ENCODE measurements around the gene MYH16. TPM values are rescaled to one million over a fixed set of nuclear protein-coding genes. Genes with fewer than 3 reads are reported as not detected.
"Not testable (repeated sequence)": the region's sequence is repeated elsewhere in the genome, so short reads cannot be mapped to it uniquely, and the experiment has no call there.

Gene MYH16
- total and polyA plus RNA-seq, 12 donors: 0.03 to 0.28 TPM; not detected in 10

- H3K4me3 ChIP-seq: no peak overlapping the region
- H3K27ac ChIP-seq: no peak overlapping the region
- no peaks in the 10 kb centered on the region for H3K9me3 ChIP-seq (replicated peaks in 1 of 3)
- no peaks in the 10 kb centered on the region for H3K27me3 ChIP-seq
- H3K36me3 ChIP-seq (replicated peaks in 1 of 2): no peaks in the 10 kb centered on the region
- DNase-seq: peak in 6 of 7 donors; percentile 29 to 72 (median 59)
- WGBS, 4 donors: 48 to 60% (median 56%) methylated on average over 4 to 5 of the region's 5 CpGs
- no peaks in the 10 kb centered on the region for H3K4me1 ChIP-seq (replicated peaks in 1 of 2)
- intact Hi-C loops (cut with DNase I): no loop called here
- TF ChIP-seq POLR2A (IDR thresholded peaks at IDR 0.05) (no peak), CTCF (IDR thresholded peaks at IDR 0.05) (no peak)
Measured at GRCh38 chr7:99267481-99267840, 5.2 kb upstream of the MYH16 start.

GRCh38 chr7:99267841-99268576 is 4.6 kb upstream of the MYH16 start:
- DNase-seq: no peak
- 83 to 87% (median 84%) methylated on average over 15 to 17 of the region's 17 CpGs for WGBS, 4 donors
- H3K27ac ChIP-seq: no peak overlapping the region

GRCh38 chr7:99268577-99268908 is 4.1 kb upstream of the MYH16 start:
- no peaks in the 10 kb centered on the region for H3K9me3 ChIP-seq (replicated peaks in 1 of 3)
- no peak overlapping the region for H3K27ac ChIP-seq
- intact Hi-C loops (cut with DNase I): no loop called here
- DNase-seq: no peak
- no peaks in the 10 kb centered on the region for H3K36me3 ChIP-seq (replicated peaks in 1 of 2)
- H3K4me3 ChIP-seq: no peak overlapping the region
- WGBS, 4 donors: 81 to 89% (median 88%) methylated on average over 3 to 4 of the region's 4 CpGs
- H3K4me1 ChIP-seq (replicated peaks in 1 of 2): no peaks in the 10 kb centered on the region
- TF ChIP-seq CTCF (IDR thresholded peaks at IDR 0.05) (no peak), POLR2A (IDR thresholded peaks at IDR 0.05) (no peak)
- H3K27me3 ChIP-seq: no peaks in the 10 kb centered on the region

More at GRCh38 chr7:99267841-99268576, 4.6 kb upstream of the MYH16 start:
- Histone ChIP-seq H3K36me3 (replicated peaks in 1 of 2) (no peaks in the 10 kb centered on the region), H3K4me1 (replicated peaks in 1 of 2) (no peaks in the 10 kb centered on the region), H3K9me3 (replicated peaks in 1 of 3) (no peaks in the 10 kb centered on the region), H3K27me3 (no peaks in the 10 kb centered on the region), H3K4me3 (no peak overlapping the region)
- TF ChIP-seq CTCF (IDR thresholded peaks at IDR 0.05) (no peak), POLR2A (IDR thresholded peaks at IDR 0.05) (no peak)
- intact Hi-C loops (cut with DNase I): no loop called here

GRCh38 chr7:99270702-99271101 is 1.9 kb upstream of the MYH16 start:
- intact Hi-C loops (cut with DNase I): no loop called here
- Histone ChIP-seq H3K27me3 (no peaks in the 10 kb centered on the region), H3K9me3 (replicated peaks in 1 of 3) (no peaks in the 10 kb centered on the region), H3K4me1 (replicated peaks in 1 of 2) (no peaks in the 10 kb centered on the region), H3K36me3 (replicated peaks in 1 of 2) (no peaks in the 10 kb centered on the region), H3K4me3 (no peak overlapping the region), H3K27ac (no peak overlapping the region)
- no peak for DNase-seq
- WGBS, 4 donors: 63 to 75% (median 70%) methylated on average over 13 to 16 of the region's 16 CpGs
- TF ChIP-seq CTCF (IDR thresholded peaks at IDR 0.05) (no peak), POLR2A (IDR thresholded peaks at IDR 0.05) (no peak)

GRCh38 chr7:99273561-99273960 is 922 bp downstream of the MYH16 start:
- WGBS, 4 donors: 69 to 93% (median 91%) methylated on average over 1 of the region's 1 CpG
- H3K27me3 ChIP-seq; H3K4me1 ChIP-seq (replicated peaks in 1 of 2); DNase-seq; intact Hi-C loops (cut with DNase I); H3K9me3 ChIP-seq (replicated peaks in 1 of 3); H3K4me3 ChIP-seq; H3K27ac ChIP-seq; H3K36me3 ChIP-seq (replicated peaks in 1 of 2): not testable (repeated sequence)

GRCh38 chr7:99274908-99275307 is 2.3 kb downstream of the MYH16 start:
- DNase-seq; H3K4me1 ChIP-seq (replicated peaks in 1 of 2); H3K4me3 ChIP-seq; H3K9me3 ChIP-seq (replicated peaks in 1 of 3); H3K27me3 ChIP-seq; H3K27ac ChIP-seq; H3K36me3 ChIP-seq (replicated peaks in 1 of 2); intact Hi-C loops (cut with DNase I): not testable (repeated sequence)
- 86 to 97% (median 93%) methylated on average over 7 of the region's 7 CpGs for WGBS, 4 donors

Data from adrenal gland (tissue), 12 donors.